Measurements from ENCODE around the gene TTC4.

Gene TTC4

DNA sequence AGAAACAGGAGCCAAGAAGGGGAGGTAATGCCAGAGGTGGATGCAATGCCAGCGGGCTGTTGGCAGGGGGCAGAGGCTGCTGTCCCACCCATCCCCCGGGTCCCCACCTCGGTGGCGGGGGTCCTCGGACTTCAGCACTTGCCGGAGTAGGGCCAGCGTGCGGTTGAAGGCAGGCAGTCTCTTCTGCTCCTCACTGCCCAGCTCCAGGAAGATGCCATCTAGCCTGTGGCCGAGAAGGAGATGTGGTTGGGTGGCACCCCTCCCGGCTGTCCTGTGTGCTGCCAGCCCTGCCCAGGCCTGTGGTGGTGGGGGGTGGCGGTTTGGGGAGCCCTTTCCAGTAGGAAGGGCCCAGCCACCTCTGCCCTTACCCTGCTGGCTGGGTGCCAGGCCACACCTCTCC lies 71.9 kb downstream of the TTC4 start:
- Mint-ChIP-seq H3K4me3 (no peak overlapping the region), H3K27me3 (ENCODE audit: low read depth) (peaks cover 21% of the 10 kb centered on the region), H3K27ac (no peak overlapping the region), H3K9me3 (no peaks in the 10 kb centered on the region), H3K36me3 (ENCODE audit: low read depth) (no peaks in the 10 kb centered on the region), H3K4me1 (peaks cover 9% of the 10 kb centered on the region)
- TF ChIP-seq, protein P1, sequence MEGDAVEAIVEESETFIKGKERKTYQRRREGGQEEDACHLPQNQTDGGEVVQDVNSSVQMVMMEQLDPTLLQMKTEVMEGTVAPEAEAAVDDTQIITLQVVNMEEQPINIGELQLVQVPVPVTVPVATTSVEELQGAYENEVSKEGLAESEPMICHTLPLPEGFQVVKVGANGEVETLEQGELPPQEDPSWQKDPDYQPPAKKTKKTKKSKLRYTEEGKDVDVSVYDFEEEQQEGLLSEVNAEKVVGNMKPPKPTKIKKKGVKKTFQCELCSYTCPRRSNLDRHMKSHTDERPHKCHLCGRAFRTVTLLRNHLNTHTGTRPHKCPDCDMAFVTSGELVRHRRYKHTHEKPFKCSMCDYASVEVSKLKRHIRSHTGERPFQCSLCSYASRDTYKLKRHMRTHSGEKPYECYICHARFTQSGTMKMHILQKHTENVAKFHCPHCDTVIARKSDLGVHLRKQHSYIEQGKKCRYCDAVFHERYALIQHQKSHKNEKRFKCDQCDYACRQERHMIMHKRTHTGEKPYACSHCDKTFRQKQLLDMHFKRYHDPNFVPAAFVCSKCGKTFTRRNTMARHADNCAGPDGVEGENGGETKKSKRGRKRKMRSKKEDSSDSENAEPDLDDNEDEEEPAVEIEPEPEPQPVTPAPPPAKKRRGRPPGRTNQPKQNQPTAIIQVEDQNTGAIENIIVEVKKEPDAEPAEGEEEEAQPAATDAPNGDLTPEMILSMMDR (IDR thresholded peaks at IDR 0.05; ENCODE audit: unreplicated experiment in 3 of 3), result no peak

DNA sequence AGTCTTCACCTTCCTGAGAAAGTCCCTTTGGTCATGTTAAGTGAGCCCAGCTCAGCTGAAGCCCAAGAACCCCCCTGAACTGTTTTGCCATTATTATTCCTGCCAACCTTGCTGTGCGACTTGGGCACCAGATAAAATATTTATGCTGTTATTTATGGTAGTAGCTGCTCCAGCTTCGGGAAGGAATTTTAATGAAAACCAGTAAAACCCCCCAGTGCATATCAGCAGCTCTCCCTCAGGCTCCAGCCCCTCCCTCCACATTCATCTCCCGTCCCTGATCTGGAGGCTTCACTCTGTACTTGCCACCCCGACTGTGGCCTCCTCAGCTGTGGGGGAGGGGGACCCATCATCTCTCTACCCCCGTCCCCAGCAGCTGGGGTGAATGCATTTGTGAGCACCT lies 72.8 kb downstream of the TTC4 start:
- peak overlapping the region in 1 of 3 experiments; percentile 70 for H3K27ac Mint-ChIP-seq
- TF ChIP-seq, protein P1 (IDR thresholded peaks at IDR 0.05; ENCODE audit: unreplicated experiment in 3 of 3), result no peak
- peaks cover 14% of the 10 kb centered on the region for H3K4me1 Mint-ChIP-seq
- no peaks in the 10 kb centered on the region for H3K36me3 Mint-ChIP-seq (ENCODE audit: low read depth)
- H3K9me3 Mint-ChIP-seq, result no peaks in the 10 kb centered on the region
- H3K27me3 Mint-ChIP-seq (ENCODE audit: low read depth), result peaks cover 23% of the 10 kb centered on the region
- H3K4me3 Mint-ChIP-seq, result no peak overlapping the region

DNA sequence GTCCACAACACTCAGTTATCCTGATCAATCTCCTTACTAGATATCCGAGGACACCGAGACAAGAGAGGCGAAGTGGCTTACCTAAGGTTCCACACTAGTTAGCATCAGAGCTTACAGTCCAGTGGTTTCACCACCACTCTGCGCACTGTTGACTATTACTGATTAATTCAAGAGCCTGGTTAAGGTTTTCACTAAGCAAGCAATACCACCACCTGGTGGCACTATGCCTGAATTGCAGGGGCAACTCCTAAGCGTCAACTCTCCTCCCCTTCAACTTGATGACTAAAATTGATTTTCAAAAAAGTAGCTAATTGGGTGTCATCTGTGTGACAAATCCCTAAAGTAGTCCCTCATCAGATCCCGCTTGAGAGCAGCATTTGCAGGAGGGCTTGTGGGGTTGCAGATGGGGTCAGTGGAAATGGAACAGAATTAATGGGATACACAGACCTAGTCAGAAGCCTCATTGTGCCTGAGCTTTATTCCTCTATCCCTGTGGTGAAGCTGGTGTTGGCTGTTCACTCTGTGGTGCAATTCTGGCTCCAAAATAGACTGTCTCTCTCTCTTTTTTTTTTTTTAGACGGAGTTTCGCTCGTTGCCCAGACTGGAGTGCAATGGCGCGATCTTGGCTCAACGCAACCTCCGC lies 76.3 kb downstream of the TTC4 start:
- Mint-ChIP-seq H3K4me3 (peak overlapping the region; percentile 5 to 64 (median 59)), H3K4me1 (peaks cover 23% of the 10 kb centered on the region), H3K9me3 (no peaks in the 10 kb centered on the region), H3K27me3 (ENCODE audit: low read depth) (peaks cover 24% of the 10 kb centered on the region), H3K36me3 (ENCODE audit: low read depth) (no peaks in the 10 kb centered on the region), H3K27ac (peak overlapping the region in 2 of 3 experiments; percentile 90 to 91)
- TF ChIP-seq, protein P1 (IDR thresholded peaks at IDR 0.05; ENCODE audit: unreplicated experiment in 3 of 3), result peak; percentile 51 to 60 (median 51)

Measured in nephron (organoid).